Neural crest cell (in vitro differentiated cells): ENCODE results near the gene TRIP12. TPM values are rescaled to one million over a fixed set of nuclear protein-coding genes. Genes with fewer than 3 reads are reported as not detected.

Experiments
- DNase-seq: peaks from one replicate; pipeline ENCODE4 v3.0.0; 2021; ENCODE audit warnings: low read depth, mixed read lengths, low spot score
- H3K27ac Mint-ChIP-seq: one replicate; pipeline ENCODE4 v1.8.0; 2021; ENCODE audit warnings: mild to moderate bottlenecking, mixed read lengths; ENCODE audit not compliant: unreplicated experiment
- H3K27me3 Mint-ChIP-seq: 2 replicates; pipeline ENCODE4 v1.8.0; 2021; ENCODE audit warnings: low read depth, mild to moderate bottlenecking, mixed read lengths
- H3K36me3 Mint-ChIP-seq: 2 replicates; pipeline ENCODE4 v1.8.0; 2021; ENCODE audit warnings: low read depth, mild to moderate bottlenecking, mixed read lengths
- H3K4me1 Mint-ChIP-seq: 2 replicates; pipeline ENCODE4 v1.8.0; 2021; ENCODE audit warnings: mixed read lengths
- H3K4me3 Mint-ChIP-seq: one replicate; pipeline ENCODE4 v1.8.0; 2021; ENCODE audit warnings: mild to moderate bottlenecking, mixed read lengths
- H3K9me3 Mint-ChIP-seq: 2 replicates; pipeline ENCODE4 v1.8.0; 2021; ENCODE audit warnings: mixed read lengths
- CTCF ChIP-seq: fragments of 200-600 bp; sonication (generic); conservative IDR thresholded peaks from 2 replicates; pipeline ENCODE4 v1.5.0; 2021; ENCODE audit warnings: antibody characterized with exemption, mild to moderate bottlenecking
- total RNA-seq: library from RNA; stranded (reverse); gene quantifications from 2 replicates; pipeline ENCODE4 v1.2.1, GENCODE V29; 2021

The TRIP12 gene
- total RNA-seq, 1 donor from 2014 or later, result 222 TPM

DNA sequence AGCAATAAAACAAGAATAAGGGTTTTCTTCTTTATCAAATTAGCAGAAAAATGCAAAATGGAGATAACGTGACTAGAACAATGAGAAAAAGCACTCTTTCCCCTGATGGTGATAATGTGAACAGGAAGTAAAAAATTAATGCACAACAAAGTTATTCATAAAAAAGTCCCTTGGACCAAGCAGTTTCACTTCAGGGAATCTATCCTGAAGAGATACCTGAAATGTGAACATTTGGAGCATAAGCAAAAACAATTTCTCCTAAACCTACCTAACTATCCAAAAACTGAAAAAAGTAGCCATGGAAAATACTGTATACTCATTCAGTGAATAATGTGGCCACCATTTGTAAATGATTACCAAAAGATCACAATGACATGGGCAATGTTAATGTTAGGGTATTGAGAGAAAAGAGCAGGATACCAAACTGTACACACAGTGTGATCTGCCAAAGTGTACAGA, 48.7 kb downstream of the TRIP12 start:
- peaks cover 10% of the 10 kb centered on the region for H3K4me1 Mint-ChIP-seq
- H3K27me3 Mint-ChIP-seq, result no peaks in the 10 kb centered on the region

GRCh38 chr2:229870903-229871656, 50.7 kb downstream of the TRIP12 start:
- H3K27me3 Mint-ChIP-seq, result no peaks in the 10 kb centered on the region
- H3K9me3 Mint-ChIP-seq, result no peaks in the 10 kb centered on the region
- no peak for TF ChIP-seq CTCF
- no peak overlapping the region for H3K4me3 Mint-ChIP-seq
- no peak for DNase-seq
- H3K27ac Mint-ChIP-seq, result no peak overlapping the region
- H3K4me1 Mint-ChIP-seq, result peaks cover 10% of the 10 kb centered on the region
- H3K36me3 Mint-ChIP-seq, result peaks cover 7% of the 10 kb centered on the region

More for the DNA sequence above, 48.7 kb downstream of the TRIP12 start:
- DNase-seq, result no peak
- Mint-ChIP-seq H3K4me3 (no peak overlapping the region), H3K9me3 (no peaks in the 10 kb centered on the region), H3K27ac (no peak overlapping the region), H3K36me3 (peaks cover 7% of the 10 kb centered on the region)
- TF ChIP-seq CTCF, result no peak

DNA sequence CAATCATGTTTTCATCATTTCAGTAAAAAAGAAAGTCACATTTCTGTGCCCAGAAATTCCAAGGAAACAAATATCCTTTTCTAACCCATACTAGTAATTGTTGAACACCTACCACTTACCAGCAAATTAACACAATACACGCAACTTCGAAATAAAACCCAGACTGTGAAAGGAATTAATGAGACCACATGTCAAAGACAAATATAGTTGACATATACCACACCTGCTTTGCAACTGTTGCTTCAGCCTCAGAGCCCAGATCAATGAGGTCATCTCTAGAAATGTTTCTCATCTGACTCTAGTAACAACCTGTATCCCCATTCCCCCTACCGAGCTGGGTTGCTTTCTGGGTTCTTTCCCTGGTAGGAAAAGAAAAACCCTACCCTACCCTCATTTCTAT, 52.6 kb downstream of the TRIP12 start:
- H3K4me3 Mint-ChIP-seq, result no peak overlapping the region
- DNase-seq, result no peak
- H3K27me3 Mint-ChIP-seq, result no peaks in the 10 kb centered on the region
- no peak overlapping the region for H3K27ac Mint-ChIP-seq
- no peaks in the 10 kb centered on the region for H3K9me3 Mint-ChIP-seq
- peaks cover 7% of the 10 kb centered on the region for H3K36me3 Mint-ChIP-seq
- peaks cover 11% of the 10 kb centered on the region for H3K4me1 Mint-ChIP-seq
- TF ChIP-seq CTCF, result no peak

- no peak for TF ChIP-seq CTCF
- Mint-ChIP-seq H3K9me3 (no peaks in the 10 kb centered on the region), H3K36me3 (peaks cover 7% of the 10 kb centered on the region), H3K27me3 (no peaks in the 10 kb centered on the region), H3K27ac (no peak overlapping the region), H3K4me1 (peaks cover 11% of the 10 kb centered on the region), H3K4me3 (no peak overlapping the region)
- DNase-seq, result no peak
Observed at GRCh38 chr2:229868794-229869193, 53.0 kb downstream of the TRIP12 start.

DNA sequence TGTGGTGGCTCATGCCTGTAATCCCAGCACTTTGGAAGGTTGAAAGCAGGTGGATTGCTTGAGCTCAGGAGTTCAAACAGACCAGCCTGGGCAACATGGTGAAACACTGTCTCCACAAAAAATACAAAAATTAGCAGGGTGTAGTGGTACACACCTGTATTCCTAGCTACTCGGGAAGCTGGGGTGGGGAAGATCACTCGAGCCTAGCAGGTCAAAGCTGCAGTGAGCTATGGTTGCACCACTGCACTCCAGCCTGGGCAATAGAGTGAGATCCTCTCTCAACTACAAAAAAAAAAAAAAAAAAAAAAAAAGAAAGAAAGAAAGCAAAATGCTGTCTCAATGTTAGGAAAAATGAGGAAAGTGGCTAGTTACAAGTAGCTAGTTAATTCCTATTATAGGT, 56.8 kb downstream of the TRIP12 start:
- Mint-ChIP-seq H3K4me3 (no peak overlapping the region), H3K36me3 (peaks cover under 1% of the 10 kb centered on the region), H3K4me1 (peaks cover 4% of the 10 kb centered on the region), H3K27ac (no peak overlapping the region), H3K27me3 (no peaks in the 10 kb centered on the region), H3K9me3 (no peaks in the 10 kb centered on the region)
- DNase-seq, result no peak
- no peak for TF ChIP-seq CTCF
